HG02840 (cell line): ENCODE results near the gene FAM13A.
"Not testable (repeated sequence)": the region's sequence is repeated elsewhere in the genome, so short reads cannot be mapped to it uniquely, and the experiment has no call there.

Source experiments
- ATAC-seq: cut with Tn5 transposase; IDR thresholded peaks from one replicate; pipeline ENCODE4 v1.9.1; 2021; ENCODE audit warnings: mild to moderate bottlenecking, moderate library complexity, moderate number of reproducible peaks; ENCODE audit not compliant: unreplicated experiment, low FRiP score

Gene FAM13A

GRCh38 chr4:89056953-89057398 is at the start of gene FAM13A:
TSS of gene FAM13A (minus strand) at chr4:89057185. CDS start at chr4:89056964, 221 bp downstream.
- ATAC-seq = no peak

GRCh38 chr4:89105726-89106125 is 48.7 kb upstream of the FAM13A start:
- no peak for ATAC-seq

DNA sequence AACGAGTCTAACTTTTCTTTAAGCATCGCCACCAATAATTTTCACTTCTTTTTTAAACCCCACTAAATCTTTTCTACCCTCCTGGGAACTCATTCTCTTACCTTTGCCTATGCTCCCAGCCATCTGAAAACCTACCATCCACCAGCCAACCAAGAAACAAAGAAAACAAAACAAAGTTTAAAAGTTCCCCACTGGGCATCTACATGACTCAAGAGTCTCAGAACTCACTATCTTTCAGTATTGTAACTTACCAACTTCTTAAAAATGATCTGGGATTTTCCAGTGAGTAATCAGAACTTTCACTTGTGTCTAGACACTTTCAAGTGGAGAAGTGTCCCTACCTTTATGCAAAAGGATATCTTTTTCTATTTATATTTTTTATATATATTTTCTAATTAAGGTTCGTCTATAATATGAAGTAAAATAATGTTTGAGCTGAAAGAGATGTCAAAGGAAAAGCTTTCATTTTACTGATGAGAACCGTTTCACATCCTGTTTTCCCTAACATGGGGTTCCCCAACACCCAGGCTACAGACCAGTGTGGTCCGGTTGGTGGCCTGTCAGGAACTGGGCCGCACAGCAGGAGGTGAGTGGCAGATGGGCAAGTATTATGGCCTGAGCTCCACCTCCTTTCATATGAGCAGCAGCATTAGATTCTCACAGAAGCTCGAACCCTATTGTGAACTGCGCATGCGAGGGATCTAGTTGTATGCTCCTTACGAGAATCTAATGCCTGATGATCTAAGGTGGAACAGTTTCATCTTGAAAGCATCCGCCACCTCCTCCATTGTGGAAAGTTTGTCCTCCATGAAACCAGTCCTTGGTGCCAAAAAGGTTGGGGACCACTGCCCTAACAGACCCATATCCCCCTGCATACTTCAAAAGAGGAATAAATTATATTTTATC is 44.5 kb upstream of the FAM13A start:
- peak; percentile 86 for ATAC-seq

- ATAC-seq = peak; percentile 12
Measured at GRCh38 chr4:89100853-89101252, 43.9 kb upstream of the FAM13A start.

DNA sequence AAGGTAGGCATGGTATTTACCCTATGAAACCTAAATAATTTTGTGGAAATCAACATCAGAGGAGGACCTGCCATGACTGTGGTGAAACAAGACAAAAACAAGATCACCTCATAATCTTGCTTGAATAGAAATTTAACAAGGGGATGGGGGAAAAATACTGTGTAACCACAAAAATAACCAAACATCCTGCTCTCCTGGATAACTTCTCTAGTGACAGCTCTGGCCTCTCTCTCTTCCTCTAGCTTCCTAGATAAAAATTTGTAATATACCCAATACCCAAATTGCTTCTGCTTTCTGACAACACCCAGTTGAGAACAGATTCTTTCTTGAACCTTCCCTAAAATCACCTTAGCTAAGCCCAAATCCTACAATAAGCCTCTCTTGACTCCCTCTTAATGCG is 42.5 kb upstream of the FAM13A start:
- no peak for ATAC-seq

DNA sequence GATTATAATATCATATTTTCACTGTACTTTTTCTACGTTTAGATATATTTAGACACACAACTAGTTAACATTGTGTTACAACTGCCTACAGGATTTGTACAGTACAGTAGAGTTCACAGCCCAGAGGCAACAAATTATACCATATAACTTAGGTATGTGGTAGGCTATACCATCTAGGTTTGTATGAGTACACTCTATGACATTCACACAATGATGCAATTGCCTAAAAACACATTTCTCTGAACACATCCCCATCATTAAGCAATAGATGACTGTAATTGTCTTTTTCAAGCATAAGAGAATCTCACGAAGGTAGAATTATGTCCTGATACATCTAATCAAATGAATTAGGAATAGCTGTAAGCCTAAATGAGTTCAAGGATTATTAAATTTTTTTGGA is 42.0 kb upstream of the FAM13A start:
- no peak for ATAC-seq

GRCh38 chr4:89078300-89078699 is 21.3 kb upstream of the FAM13A start:
- ATAC-seq = no peak

DNA sequence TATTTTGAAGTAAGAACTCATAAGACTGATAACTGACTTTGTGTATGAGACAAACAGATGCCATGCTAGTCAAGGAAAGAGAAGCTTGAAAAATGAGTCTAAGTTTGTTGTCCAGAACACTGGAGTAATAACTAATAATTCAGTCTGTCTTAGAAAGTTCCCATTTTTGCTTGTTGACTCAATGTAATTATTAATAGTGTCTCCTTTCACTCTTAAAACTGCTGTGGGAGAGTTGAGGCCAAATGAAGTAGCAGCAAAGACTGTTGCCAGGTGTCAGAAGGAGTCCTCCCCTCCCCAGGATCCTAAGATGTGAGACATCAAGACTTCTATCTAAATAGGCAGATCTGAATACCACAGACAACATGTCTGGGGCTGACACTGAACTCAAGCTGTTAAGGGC is 20.8 kb upstream of the FAM13A start:
- no peak for ATAC-seq

- no peak for ATAC-seq
Measured at GRCh38 chr4:89072921-89073320, 15.9 kb upstream of the FAM13A start.

GRCh38 chr4:89071311-89071710 is 14.3 kb upstream of the FAM13A start:
- ATAC-seq = no peak

DNA sequence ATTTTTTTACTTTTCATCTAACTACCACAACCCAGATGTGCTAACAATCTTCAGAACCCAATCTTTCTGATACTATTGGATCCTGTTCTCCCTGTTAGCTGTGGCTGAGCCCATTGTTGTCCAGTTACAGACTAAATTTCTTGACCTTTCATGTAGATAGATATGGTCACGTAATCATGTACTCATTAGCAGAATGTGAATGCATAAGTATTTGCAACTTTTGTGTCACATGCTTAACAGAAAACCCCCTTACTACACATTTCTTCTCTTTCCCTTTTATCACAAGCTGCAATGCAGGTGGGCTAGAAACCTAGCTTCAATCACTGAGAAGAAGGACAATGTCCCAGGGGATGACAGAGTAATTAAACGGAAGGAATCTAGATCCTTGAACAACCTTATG is 13.1 kb upstream of the FAM13A start:
- ATAC-seq = no peak

GRCh38 chr4:89069481-89069880 is 12.5 kb upstream of the FAM13A start:
- ATAC-seq = peak; percentile 72

GRCh38 chr4:89067417-89067816 is 10.4 kb upstream of the FAM13A start:
- ATAC-seq = no peak

DNA sequence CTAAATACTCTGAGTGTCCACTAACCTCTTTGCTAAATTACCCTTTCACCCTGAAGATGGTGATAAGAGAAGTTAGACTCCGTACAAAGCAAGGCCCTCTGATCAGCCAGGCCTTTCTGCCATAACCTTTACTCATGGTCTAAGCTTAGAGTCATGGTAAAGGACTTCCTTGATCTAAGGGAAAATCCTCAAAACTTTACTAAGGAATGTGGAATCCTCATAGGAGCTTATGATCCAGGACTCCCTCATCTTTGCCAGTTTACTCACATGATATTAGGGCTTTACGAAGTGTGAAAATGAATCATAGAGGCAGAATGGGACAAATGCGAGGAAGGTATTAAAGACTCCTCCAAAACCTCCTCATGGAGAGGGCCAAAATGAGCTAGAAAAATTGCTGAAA is 7.9 kb upstream of the FAM13A start:
- no peak for ATAC-seq

DNA sequence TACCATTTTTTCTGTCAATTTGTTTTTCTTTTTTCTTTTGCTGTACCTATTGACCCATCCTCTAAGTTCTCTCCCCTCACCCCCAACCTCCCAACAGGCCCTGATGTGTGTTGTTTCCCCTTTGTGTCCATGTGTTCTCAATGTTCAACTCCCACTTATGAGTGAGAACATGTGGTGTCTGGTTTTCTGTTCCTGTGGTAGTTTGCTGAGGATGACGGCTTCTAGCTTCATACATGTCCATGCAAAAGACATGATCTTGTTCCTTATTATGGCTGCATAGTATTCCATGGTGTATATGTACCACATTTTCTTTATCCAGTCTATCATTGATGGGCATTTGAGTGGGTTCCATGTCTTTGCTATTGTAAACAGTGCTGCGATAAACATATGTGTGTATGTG is 859 bp upstream of the FAM13A start:
- ATAC-seq = not testable (repeated sequence)

DNA sequence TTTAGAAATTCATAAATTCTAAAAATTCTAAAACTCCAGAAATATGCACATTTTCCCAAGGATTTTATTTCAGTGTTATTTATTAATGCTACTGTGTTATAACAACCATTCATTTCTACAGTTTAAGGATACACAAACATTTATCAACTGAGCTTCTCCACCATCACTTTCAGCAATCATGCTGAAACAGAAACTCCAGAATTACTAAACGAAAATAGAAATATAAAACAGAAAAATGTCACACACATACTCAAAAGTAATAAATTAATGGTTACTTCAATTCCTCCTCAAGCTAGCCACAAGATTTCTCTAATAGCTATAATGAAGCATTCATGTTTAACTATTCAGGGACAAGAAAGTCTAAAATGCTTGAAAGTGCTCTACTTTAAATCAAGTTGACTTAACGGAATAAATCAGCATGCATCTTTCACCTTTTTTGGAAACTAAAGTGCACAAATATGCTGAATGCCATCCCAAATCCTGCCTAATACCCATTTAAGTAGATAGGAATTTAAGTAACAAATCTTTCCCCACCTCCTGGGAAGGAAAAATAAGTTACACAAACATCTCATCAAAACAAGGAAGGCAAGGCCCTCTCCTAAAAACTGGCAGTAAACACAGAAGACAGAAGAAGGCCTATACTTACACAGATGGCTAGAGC is 563 bp downstream of the FAM13A start:
- no peak for ATAC-seq

GRCh38 chr4:89055157-89056080 is 1.6 kb downstream of the FAM13A start:
- no peak for ATAC-seq

GRCh38 chr4:89054627-89055026 is 2.4 kb downstream of the FAM13A start:
- ATAC-seq = no peak

GRCh38 chr4:89049853-89050252 is 7.1 kb downstream of the FAM13A start:
- ATAC-seq = no peak

DNA sequence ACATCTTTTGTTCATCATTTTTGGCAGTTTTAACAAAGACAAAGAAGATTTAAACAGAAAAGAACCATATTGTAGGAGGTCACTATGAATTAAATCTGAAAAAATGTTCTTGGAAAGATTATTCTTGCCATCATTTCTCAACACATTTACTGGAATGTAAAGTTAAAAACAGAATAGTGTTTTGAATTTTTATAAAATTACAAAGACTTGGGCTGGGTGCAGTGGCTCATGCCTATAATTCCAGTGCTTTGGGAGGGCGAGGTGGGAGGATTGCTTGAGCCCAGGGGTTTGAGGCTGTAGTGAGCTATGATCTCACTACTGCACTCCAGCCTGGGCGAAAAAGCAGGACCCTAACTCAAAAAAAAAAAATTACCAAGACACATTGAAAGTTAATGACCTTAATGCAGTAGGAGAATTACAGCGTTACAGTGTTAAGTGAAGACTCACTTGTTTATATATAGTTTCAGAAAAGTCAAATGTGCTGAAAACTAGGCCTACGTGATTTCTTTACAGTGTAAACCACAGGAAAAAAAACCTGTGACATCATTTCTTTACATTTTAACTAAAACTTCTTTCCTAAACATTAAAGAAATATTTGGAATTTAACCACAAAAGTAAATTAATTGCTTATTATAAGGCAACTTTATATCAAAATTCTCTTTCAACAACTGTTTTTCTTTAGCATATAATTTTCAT is 7.9 kb downstream of the FAM13A start:
- no peak for ATAC-seq
